Measurements from ENCODE around the gene FARP1. TPM values are rescaled to one million over a fixed set of nuclear protein-coding genes. Genes with fewer than 3 reads are reported as not detected.

FARP1 gene
- total and polyA plus RNA-seq, 2 of the 8 experiments (the other 6 are each of a cell fraction or from before 2014, with no cell fraction given): 24.7 to 104 TPM

- H4K5ac ChIP-seq (ENCODE audit: insufficient read length, low read depth, low read length): no peak overlapping the region
- WGBS, 2 experiments (ENCODE audit: extremely low coverage in 1 of 2, insufficient coverage in 1 of 2, insufficient read length in 1 of 2, insufficient replicate concordance in 2 of 2, low coverage in 1 of 2, low lambda C conversion rate in 2 of 2, missing lambda C conversion rate in 1 of 2): 90% methylated on average over 9 of the region's 9 CpGs; no CpG with 5 or more reads in 1 of the 2 experiments
- H3K56ac ChIP-seq (replicated peaks; ENCODE audit: insufficient read length, low read depth, low read length): no peak overlapping the region
- no peaks in the 10 kb centered on the region for H3K9me3 ChIP-seq (ENCODE audit: insufficient read depth in 2 of 2, low read depth in 1 of 2, low read length in 1 of 2)
- FAIRE-seq (no peak), DNase-seq (ENCODE audit: low read depth in 1 of 2, low spot score in 2 of 2) (no peak)
- H3K4me1 ChIP-seq (replicated peaks in 1 of 4; ENCODE audit: control insufficient read depth in 3 of 4, insufficient read depth in 4 of 4, low read length in 3 of 4): no peaks in the 10 kb centered on the region
- no peaks in the 10 kb centered on the region for H3K23me2 ChIP-seq (ENCODE audit: low read depth, low read length)
- H3K4ac ChIP-seq (replicated peaks; ENCODE audit: insufficient read length, low read depth, low read length): no peak overlapping the region
- POLR2A ChIA-PET (ENCODE audit: partially characterized antibody): no interaction called here
- H2BK120ac ChIP-seq (replicated peaks; ENCODE audit: low read depth, low read length): no peak overlapping the region
- H3K79me2 ChIP-seq (ENCODE audit: control insufficient read depth in 1 of 2, insufficient read depth in 2 of 2, low read length in 2 of 2): no peaks in the 10 kb centered on the region
- no peak overlapping the region for H3K4me2 ChIP-seq (ENCODE audit: insufficient read depth in 1 of 2, low read depth in 2 of 2, low read length in 2 of 2)
- no peak overlapping the region for H3K18ac ChIP-seq (ENCODE audit: extremely low read depth, low read length)
- no peak overlapping the region for H2AFZ ChIP-seq (ENCODE audit: low read length)
- no peaks in the 10 kb centered on the region for H3K27me3 ChIP-seq (replicated peaks in 1 of 4; ENCODE audit: control insufficient read depth in 3 of 4, extremely low read depth in 1 of 4, insufficient read depth in 3 of 4, low read length in 3 of 4)
- H3K36me3 ChIP-seq (ENCODE audit: control insufficient read depth in 2 of 4, insufficient read depth in 4 of 4, low read length in 3 of 4): peaks cover 2 to 45% (median 11%) of the 10 kb centered on the region in 4 experiments; a peak in 7 of 8 replicates
- H4K8ac ChIP-seq (ENCODE audit: extremely low read depth, insufficient read depth, low read length): no peak overlapping the region
- H3K4me3 ChIP-seq (ENCODE audit: extremely low read depth in 1 of 4, insufficient read depth in 2 of 4, low read depth in 3 of 4, low read length in 4 of 4): no peak overlapping the region
- no peak overlapping the region for H2BK15ac ChIP-seq (ENCODE audit: low read length)
- H2BK20ac ChIP-seq (ENCODE audit: low read length): no peak overlapping the region
- no peak overlapping the region for H2BK5ac ChIP-seq (ENCODE audit: low read depth, low read length)
- no peak overlapping the region for H3K27ac ChIP-seq (ENCODE audit: low read depth, low read length)
- H3K23ac ChIP-seq (ENCODE audit: insufficient read length): no peak overlapping the region
- H3K79me1 ChIP-seq (ENCODE audit: low read depth, low read length): no peaks in the 10 kb centered on the region
- H3K14ac ChIP-seq (ENCODE audit: insufficient read length): no peak overlapping the region
- H4K91ac ChIP-seq (replicated peaks; ENCODE audit: insufficient read length, low read length): no peak overlapping the region
- no peak overlapping the region for H2BK12ac ChIP-seq (ENCODE audit: low read depth, low read length)
- CTCF ChIA-PET (ENCODE audit: partially characterized antibody): interaction anchor here (2.0 kb wide), 1 partner anchor 14 kb away, joined by 6 read pairs; no protein-coding TSS in a partner anchor
- H2AK5ac ChIP-seq (ENCODE audit: low read depth, low read length): no peak overlapping the region
- H3K9ac ChIP-seq (replicated peaks in 1 of 4; ENCODE audit: extremely low read depth in 1 of 4, low read depth in 3 of 4, low read length in 3 of 4): no peak overlapping the region
- H4K20me1 ChIP-seq (replicated peaks in 1 of 2; ENCODE audit: control insufficient read depth in 1 of 2, insufficient read depth in 2 of 2, low read length in 2 of 2): no peaks in the 10 kb centered on the region
- TF ChIP-seq EP300 (IDR thresholded peaks at IDR 0.05; ENCODE audit: borderline replicate concordance in 1 of 2, low read depth in 2 of 2, low read length in 2 of 2) (no peak), MAFK (IDR thresholded peaks at IDR 0.05; ENCODE audit: low read depth, low read length) (no peak), CBX5 (IDR thresholded peaks at IDR 0.05; ENCODE audit: low read depth, low read length) (no peak), CBX8 (IDR thresholded peaks at IDR 0.05; ENCODE audit: borderline replicate concordance, low read depth, low read length) (no peak), YY1 (IDR thresholded peaks at IDR 0.05; ENCODE audit: low read depth, low read length) (no peak), TAF1 (IDR thresholded peaks at IDR 0.05; ENCODE audit: low read depth, low read length) (no peak), RXRA (IDR thresholded peaks at IDR 0.05; ENCODE audit: insufficient read depth, low read depth, low read length) (no peak), MAX (IDR thresholded peaks at IDR 0.05) (no peak), PHF8 (conservative IDR thresholded peaks at IDR 0.05; ENCODE audit: low read depth, low read length) (no peak)
These were observed 246.4 kb downstream of the FARP1 start for GRCh38 chr13:98389319-98389718.

Data from H1 (cell line).